Loucy (cell line): Measurements from ENCODE around the gene MT1B.
"Not testable (repeated sequence)": the region's sequence is repeated elsewhere in the genome, so short reads cannot be mapped to it uniquely, and the experiment has no call there.

ENCODE experiments used
- EZH2phosphoT487 ChIP-seq: fragments of 200-600 bp; IDR thresholded peaks from 2 replicates; pipeline ENCODE4 v1.6.1; 2018; ENCODE audit warnings: antibody characterized with exemption, mild to moderate bottlenecking, moderate library complexity, borderline replicate concordance
- TF ChIP-seq, protein P1 (sequence below): fragments of 200-600 bp; sonication (generic); conservative IDR thresholded peaks from 2 replicates; pipeline ENCODE4 v1.5.1; 2014; ENCODE audit warnings: mild to moderate bottlenecking, antibody characterized with exemption, low read length

DNA sequence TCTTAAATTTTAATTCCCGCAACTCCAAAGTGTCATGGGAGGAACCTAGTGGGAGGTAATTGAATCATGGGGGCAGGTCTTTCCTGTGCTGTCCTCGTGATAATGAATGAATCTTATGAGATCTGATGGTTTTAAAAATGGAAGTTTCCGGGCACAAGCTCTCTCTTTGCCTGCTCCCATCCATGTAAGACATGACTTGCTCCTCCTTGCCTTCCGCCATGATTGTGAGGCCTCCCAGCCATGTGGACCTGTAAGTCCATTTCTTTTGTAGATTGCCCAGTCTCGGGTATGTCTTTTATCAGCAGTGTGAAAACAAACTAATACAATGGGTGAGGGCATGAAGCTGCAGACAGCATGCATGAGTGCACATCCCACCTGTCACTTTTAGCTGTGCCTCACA, 28.5 kb upstream of the MT1B start:
- TF ChIP-seq, protein P1, sequence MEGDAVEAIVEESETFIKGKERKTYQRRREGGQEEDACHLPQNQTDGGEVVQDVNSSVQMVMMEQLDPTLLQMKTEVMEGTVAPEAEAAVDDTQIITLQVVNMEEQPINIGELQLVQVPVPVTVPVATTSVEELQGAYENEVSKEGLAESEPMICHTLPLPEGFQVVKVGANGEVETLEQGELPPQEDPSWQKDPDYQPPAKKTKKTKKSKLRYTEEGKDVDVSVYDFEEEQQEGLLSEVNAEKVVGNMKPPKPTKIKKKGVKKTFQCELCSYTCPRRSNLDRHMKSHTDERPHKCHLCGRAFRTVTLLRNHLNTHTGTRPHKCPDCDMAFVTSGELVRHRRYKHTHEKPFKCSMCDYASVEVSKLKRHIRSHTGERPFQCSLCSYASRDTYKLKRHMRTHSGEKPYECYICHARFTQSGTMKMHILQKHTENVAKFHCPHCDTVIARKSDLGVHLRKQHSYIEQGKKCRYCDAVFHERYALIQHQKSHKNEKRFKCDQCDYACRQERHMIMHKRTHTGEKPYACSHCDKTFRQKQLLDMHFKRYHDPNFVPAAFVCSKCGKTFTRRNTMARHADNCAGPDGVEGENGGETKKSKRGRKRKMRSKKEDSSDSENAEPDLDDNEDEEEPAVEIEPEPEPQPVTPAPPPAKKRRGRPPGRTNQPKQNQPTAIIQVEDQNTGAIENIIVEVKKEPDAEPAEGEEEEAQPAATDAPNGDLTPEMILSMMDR, result not testable (repeated sequence)
- TF ChIP-seq EZH2phosphoT487, result not testable (repeated sequence)
